ENCODE measurements around the gene UBAP2.
"Not testable (repeated sequence)": the region's sequence is repeated elsewhere in the genome, so short reads cannot be mapped to it uniquely, and the experiment has no call there.

Gene UBAP2

DNA sequence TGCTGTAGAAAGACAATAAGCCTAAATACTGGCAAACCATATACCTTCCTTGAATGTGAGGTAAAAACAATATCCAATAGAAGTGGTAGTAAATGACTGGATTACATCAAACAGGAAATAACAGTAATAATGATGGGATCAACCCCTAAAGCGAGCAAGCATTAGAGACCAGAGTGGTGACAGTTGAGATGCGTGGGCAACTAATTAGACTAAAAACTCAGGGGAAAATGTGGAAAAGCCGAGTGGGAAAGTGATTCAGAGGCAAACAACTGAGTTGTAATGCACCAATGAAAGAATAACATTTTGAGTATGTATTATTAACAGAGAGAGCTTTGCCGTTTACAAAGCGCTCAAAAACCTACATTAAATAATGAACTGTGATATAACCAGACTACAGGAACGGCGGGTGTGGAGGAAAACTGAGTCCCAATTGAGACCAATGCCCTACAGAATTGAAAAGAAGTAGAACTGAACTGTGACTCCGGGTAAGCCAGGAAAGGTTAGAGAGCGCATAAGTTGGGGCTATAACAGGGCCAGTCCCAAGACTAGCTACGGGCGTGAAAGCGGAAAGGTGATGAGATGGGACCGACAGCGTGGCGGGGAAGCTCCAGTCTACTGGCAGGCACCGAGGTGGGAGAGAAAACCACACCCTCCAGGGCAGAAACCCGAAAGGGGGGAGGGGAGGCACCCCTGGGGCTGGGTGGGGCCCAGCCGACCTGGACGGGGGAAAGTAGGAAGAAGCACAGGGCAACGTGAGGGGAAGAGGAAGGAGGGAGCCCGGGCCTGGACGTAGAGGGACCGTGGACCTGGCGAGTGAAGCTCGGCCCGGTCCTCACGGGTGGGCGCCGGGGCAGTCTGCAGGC is 592 bp downstream of the UBAP2 start:
- peak; percentile 65 to 70 for DNase-seq

DNA sequence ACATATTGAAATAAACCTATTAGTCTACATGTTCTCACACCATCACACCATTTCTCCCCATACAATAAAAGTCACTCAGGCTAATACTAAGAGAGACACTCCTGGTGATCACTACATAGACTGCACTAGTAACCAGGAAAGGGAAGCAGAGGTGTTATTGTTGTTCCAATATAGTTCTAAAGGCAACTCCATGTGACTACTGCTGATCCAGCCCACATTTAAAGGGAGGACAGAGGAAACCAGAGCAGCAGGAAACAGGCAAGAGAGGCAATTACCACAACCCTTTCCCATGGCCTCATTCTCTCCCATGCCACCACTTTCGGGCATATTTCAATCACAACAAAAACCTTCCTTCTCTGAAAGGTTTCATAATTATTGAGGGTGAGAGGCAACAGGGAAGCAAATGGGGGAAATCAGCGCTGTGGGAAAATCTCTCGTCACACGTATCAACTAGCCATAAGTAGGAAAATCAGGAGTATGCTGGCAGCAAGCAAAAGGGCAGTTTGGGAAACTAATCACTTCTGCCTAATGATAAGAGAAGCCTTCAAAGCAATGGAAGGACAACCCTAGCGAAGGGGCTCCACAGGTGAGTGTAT is 1.8 kb downstream of the UBAP2 start:
- DNase-seq: peak; percentile 4 to 17

DNA sequence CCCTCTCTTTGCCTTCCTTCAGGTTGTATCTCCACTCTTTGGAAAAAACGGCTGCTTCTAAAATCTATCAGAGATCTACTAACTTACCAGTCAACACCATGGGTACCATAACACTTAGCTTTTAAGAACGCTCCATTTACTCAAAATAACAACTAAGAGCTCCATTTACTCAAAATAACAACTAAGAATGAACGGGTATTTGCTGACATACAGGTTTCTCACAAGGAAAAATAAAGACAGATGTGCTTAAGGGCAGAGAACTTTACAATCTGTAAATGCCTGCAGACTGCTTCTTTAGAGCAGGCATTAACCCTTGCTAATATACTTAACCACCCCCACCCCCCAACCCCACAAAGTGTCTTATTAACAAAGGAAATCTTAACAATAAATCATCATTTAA is 2.8 kb downstream of the UBAP2 start:
- DNase-seq: no peak

DNA sequence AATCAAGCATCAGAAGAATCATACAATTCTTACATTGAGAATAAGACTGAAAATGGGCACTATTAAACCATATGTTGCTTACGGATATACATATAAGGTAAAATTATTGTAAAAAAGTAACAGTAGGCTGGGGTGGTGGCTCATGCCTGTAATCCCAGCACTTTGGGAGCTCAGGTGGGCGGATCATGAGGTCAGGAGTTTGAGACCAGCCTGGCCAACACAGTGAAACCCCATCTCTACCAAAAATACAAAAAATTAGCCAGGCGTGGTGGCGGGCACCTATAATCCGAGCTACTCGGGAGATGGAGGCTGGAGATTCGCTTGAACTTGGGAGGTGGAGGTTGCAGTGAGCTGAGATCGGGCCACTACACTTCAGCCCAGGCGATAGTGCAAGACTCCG is 6.6 kb downstream of the UBAP2 start:
- DNase-seq: not testable (repeated sequence)

DNA sequence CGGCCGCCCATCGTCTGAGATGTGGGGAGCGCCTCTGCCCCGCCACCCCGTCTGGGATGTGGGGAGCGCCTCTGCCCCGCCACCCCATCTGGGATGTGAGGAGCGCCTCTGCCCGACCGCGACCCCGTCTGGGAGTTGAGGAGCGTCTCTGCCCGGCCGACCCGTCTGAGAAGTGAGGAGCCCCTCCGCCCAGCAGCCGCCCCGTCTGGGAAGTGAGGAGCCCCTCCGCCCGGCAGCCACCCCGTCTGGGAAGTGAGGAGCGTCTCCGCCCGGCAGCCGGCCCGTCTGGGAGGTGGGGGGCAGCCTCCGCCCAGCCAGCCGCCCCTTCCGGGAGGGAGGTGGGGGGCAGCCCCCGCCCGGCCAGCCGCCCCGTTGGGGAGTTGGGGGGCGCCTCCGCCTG is 9.8 kb downstream of the UBAP2 start:
- DNase-seq: not testable (repeated sequence)

DNA sequence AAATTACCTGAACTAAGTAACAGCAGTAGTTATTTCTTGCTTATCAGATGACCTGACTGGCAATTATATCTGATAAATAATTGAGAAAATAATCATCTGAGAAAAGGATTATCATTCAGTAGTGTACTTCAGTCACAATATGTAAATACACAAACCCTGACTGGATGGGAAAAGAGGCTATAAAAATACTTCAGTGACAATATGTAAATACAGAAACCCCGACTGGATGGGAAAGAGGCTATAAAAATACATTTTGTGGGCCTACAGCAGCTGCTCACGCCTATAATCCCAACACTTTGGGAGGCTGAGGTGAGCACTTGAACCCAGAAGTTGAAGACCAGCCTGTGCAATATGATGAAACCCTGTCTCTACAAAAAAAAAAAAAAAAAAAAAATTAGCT is 11.1 kb downstream of the UBAP2 start:
- no peak for DNase-seq

DNA sequence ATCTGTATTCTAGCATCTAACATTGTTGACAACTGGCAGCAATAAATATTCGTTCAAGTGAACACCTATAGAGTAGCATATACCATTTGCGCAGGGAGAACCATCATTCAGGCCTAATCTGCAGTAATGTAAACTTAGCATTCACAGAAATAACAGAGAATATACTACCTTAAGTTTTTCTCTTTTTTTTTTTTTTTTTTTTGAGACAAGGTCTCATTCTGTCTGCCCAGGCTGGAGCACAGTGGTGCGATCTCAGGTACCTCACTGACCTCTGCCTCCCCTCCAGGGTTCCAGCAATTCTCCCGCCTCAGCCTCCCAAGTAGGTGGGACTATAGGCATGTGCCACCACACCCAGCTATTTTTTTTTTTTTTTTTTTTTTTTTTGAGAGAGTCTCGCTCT is 12.1 kb downstream of the UBAP2 start:
- DNase-seq: no peak

DNA sequence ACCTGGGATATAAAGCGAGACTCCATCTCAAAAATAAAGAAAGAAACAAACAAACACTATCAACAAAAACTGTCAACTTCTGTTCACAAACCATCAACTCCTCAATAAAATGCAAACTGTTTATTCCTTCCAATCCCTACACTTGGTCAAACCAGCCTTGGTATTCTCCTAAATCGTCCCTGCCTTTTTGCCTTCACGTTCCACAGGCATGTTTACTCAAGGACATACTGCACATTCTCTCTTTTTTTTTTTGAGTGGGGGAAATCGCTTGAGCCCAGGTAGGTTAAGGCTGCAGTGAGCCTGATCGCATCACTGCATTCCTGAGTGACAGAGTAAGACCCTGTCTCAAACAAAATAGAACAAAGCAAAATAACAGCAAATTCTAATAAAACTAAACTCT is 13.0 kb downstream of the UBAP2 start:
- no peak for DNase-seq

DNA sequence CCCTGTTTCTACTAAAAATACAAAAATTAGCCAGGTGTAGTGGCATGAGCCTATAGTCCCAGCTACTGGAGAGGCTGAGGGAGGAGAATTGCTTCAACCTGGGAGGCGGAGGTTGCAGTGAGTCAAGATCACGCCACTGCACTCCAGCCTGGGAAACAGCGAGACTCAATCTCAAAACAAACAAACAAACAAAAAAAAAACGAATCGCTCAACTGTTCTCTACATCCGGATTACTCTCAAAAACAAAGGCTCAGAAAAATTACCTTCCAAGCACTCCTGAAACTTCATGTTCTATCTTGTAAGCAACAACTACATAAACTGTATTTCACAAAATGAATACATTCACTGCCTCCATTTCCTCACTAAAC is 14.0 kb downstream of the UBAP2 start:
- DNase-seq: no peak

DNA sequence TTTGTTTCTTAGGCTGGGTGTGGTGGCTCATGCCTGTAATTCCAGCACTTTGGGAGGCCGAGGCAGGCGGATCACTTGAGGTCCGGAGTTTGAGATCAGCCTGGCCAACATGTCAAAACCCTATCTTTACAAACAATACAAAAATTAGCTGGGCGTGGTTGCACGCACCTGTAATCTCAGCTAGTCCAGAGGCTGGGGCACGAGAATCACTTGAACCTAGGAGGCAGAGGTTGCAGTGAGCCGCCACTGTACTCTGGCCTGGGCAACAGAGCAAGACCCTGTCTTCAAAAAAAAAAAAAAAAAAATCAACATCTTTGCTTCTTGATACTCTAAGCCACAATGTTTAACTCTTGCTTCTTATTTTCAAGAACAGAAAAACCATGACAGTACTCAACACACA is 16.1 kb downstream of the UBAP2 start:
- DNase-seq: no peak

DNA sequence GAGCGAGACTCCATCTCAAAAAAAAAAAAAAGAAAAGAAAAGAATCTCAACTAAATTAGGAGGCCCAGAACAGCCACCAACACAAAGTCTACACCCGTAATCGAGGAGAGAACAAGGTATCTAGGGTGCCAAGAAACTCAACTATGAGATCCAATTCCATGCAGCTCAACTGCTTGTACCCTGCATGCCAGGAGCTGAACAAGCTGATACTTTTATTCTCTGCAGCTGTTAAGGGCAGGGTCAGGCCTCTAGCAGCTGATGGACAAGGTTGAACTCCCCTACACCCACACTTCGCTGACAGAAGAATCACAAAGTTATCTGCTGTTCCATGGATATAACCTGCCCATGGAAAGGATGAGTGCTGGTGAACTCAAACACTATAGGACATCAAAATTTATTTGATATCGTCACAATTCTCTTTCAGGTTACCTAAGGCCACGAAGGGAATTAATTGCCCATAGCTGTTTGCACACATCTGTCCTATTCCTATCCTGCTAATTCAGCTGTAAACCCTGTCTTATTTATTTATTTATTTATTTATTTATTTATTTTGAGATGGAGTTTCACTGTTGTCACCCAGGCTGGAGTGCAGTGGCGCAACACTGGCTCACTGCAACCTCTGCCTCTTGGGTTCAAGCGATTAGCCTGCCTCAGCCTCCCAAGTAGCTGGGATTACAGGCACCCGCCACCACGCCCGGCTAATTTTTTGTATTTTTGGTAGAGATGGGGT is 20.7 kb downstream of the UBAP2 start:
- no peak for DNase-seq

DNA sequence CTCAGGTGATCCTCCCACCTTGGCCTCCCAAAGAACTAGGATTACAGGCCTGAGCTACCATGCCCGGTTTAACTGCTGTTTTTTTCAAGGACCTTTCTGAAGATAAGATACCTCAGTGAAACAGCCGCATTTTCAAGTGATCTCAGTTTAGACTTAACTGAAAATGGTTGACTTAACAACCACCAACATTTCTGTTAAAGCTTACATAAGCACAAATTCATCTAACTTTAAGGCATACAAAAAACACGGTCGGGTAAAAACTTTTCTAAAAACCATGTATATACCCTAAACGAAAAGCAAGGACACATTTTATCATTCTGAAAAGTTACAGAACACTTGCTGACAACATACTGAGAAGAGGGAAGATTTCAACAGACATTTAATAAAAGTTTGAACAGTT is 22.9 kb downstream of the UBAP2 start:
- no peak for DNase-seq

DNA sequence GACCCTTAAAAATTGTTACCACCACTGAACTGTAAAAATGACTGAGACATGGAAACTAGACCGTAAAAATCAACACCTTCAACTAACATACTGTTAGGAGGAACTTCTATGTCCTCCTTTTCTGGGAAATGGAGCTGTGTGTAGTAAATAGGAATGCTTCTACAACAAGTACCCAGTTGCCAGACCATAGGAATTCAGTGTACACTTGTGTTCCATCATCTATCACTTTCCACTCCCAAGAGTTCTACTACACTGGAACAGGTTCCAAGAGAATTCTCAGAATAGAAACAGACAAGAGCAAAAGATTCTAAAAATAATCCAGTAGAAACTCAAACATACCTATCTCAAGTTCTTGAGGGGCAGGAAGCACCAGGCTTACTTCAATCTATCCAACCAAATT is 23.6 kb downstream of the UBAP2 start:
- no peak for DNase-seq

DNA sequence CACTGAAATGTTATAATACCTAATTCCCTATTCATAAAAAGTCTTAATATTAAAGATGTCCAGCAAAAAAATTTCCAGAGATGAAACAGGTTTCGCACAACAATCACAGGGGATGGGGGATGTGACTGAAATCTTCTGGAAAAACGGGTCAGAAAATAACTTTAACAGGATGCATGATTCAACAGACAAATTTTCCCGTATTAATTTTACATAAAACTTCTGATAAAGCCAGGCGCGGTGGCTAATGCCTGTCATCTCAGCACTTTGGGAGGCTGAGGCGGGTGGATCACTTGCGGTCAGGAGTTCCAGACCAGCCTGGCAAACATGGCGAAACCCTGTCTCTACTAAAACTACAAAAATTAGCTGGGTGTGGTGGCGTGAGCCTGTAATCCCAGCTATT is 24.2 kb downstream of the UBAP2 start:
- DNase-seq: not testable (repeated sequence)

DNA sequence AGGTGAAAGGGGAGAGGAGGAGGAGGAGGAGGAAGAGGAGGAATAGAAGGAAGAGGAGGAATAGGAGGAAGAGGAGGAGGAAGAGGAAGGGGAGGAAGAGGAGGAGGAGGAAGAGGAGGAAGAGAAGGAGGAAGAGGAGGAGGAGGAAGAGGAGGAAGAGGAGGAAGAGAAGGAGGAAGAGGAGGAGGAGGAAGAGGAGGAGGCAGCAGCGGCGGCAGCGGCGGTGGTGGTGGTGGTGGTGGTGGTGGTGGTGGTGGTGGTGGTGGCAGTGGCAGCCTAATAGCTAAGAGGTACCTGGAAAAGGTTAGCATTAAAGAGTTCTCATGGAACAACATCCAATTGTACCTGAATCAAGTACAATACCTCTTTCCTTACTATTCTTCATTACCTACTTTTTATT is 32.5 kb downstream of the UBAP2 start:
- DNase-seq: no peak

DNA sequence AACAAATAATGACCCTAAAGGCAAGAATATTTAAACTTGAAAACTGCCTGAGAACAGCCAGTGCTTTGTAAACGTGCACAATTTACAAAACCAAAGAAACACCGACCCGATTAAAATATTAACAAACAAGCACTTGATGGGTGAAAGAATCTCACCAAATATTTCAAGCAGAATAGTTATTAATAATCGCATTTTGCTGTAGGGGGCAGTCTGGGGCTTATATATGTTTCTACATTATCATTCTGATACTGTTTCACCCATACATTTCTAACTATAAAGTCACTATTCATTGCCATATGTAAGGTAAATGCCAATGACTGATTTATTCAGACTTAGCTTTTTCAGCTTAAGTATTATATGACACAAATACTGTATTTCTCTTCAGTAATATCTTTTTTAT is 37.7 kb downstream of the UBAP2 start:
- DNase-seq: no peak

DNA sequence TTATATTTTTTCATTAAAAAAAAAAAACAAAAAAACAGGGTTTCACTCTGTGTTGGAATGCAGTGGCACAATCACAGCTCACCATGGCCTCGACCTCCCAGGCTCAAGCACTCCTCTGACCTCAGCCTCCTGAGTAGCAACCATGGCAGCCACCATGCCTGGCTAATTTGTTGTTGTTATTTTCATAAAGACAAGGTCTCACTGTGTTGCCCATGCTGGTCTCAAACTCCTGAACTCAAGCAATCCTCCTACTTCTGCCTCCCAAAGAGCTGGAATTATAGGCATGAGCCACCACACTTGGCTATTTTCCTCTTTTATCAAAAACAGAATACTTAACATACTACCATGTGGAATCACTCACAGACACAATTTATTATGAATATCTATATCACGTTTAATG is 46.7 kb downstream of the UBAP2 start:
- no peak for DNase-seq

DNA sequence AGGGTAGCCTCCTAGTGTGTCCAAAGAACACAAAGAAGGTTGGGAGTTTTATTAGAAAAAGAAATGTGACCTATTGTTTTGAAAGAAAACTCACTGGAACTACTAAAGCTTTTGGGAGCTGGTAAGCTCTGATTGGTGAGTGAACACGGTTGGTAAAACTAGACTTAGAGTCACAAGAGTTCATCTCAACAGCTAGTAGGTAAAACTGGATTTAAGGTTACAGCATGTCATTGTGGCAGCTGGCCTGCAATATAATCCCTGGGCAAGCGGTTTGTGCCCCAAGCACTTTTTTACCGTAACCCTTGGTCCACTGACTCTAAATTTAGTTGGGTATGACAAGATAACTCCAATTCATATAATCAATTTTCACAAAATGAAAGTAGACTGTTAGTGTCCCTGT is 47.4 kb downstream of the UBAP2 start:
- DNase-seq: no peak

DNA sequence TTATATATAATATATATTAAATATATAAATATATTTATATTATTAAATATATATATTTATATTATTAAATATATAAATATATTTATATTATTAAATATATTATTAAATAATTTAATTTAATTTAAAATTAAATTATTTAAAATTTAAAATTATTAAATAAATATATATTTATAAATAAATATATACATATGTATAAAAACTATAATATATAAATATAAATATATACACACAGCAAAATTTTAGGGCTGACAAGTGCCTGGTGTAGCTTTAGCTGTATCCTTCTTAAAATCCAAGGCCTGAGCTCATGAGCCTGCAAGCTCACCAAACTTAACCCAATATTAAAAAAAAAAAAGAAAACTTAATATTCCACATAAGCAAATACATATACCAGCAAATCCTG is 53.2 kb downstream of the UBAP2 start:
- DNase-seq: no peak

DNA sequence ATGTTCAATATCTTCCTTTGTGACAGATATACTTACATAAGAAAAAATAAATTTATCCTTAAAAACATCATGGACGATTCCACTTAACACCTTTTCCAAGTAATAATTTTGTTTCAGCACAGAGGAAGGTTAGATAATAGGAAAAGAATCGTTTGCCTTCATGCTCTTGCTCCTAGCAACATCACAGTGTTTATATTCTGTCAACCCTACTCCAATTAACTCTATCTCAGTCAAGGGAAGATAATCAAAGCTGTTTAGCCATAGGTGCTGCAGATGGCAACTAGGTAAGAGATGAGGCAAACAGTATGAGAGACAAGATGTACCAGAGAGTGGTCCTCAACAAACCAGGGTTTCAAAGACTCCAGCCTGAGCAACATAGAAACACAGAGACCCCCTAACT is 55.6 kb downstream of the UBAP2 start:
- no peak for DNase-seq

DNA sequence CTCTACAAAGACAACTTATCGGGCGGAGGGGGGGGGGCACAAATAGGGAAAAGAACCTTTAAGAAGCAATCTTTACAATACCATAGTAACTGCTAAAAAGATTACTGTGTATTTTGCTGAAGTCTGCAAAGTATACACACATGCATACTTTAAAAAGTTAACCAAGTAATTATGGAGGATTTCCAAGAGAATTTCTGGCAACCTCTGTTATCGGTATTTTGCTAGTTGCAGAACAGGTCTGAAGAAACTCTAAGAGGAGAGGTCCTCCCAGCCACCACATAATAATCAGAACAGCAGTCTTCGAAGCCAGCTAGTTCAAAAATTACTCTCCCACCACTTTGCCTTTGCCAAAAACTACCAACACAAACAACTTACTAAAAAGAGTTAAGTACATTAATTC is 56.1 kb downstream of the UBAP2 start:
- no peak for DNase-seq

DNA sequence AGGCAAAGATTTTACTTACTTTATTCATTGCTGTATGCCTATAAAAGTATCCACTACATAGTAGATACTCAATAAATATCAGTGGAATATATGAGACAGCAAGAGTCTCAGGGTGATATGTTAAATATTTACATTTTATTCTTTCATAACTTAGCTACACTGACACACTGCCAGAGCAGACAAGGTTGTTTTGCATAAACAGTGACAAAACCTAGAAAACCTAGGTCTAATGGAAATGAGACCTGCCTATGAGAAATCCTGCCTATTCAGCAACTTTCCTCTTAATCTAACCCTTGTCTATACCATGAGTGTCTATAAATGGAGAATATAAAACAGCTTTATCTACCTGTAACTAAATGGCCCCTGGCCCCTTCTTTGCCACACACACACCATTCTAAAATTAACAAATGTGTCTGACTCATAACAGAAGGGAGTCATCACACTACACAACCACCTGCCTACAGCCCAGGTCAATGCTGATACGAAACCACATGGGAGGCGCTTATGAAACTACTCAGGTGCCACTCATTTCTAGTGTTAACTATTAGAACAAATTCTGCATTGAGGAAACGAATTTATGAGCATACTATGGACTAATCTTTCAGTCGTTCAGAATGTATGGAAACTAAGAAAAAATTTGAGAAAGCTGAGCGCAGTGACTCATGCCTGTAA is 60.3 kb downstream of the UBAP2 start:
- DNase-seq: peak; percentile 37 to 48

DNA sequence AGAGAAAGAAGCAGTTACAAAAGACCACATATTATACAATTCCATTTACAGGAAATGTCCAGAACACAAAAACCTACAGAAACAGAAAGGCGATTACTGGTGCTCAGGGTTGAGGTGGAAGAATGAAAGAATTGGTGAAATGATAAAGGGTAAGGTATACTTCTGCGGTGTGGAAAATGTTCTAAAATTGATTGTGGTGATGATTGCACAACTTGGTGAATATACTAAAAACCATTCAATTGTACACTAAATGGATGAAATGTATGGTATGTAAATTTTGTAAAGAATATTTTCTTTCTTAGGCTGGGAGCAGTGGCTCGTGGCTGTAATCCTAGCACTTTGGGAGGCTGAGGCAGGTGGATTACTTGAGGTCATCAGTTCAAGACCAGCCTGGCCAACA is 72.3 kb downstream of the UBAP2 start:
- DNase-seq: no peak

DNA sequence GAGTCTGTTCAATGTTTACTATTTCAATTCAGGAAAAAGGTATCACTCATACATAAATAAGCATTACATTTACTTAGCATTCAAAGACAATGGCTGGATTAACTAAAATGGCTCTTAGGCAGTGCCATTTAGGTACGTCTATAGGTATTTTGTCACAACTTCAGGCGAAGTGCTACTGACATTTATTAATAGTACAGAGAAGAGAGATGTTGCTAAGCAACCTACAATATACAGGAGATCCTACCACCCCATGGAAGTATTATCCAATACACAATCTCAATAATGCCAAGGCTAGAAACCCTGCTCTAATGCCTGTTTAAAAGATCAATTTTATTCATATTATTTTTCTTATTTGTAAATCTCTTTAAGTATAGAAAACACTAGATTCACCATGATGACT is 76.0 kb downstream of the UBAP2 start:
- no peak for DNase-seq
